Thyroid gland (tissue), 4 donors: Measurements from ENCODE around the gene UBE2R2.

ENCODE experiments used
- POLR2A ChIP-seq, 2 donors: fragments of 450-650 bp; IDR thresholded peaks; one replicate each; pipeline ENCODE4 v1.6.1; 2017; ENCODE audit warnings: antibody characterized with exemption in 2 of 2, mild to moderate bottlenecking in 2 of 2, moderate library complexity in 1 of 2
- TF ChIP-seq, protein P1 (sequence below), 6 experiments: fragments of 200-600 bp in 3 of 6; fragments of 450-650 bp in 3 of 6; sonication (generic) in 3 of 6; IDR thresholded peaks; one replicate each; pipeline ENCODE4 v1.5.1; 2016 to 2019; ENCODE audit warnings: antibody characterized with exemption in 6 of 6, mild to moderate bottlenecking in 2 of 6, inconsistent platforms in 1 of 6, moderate library complexity in 1 of 6

DNA sequence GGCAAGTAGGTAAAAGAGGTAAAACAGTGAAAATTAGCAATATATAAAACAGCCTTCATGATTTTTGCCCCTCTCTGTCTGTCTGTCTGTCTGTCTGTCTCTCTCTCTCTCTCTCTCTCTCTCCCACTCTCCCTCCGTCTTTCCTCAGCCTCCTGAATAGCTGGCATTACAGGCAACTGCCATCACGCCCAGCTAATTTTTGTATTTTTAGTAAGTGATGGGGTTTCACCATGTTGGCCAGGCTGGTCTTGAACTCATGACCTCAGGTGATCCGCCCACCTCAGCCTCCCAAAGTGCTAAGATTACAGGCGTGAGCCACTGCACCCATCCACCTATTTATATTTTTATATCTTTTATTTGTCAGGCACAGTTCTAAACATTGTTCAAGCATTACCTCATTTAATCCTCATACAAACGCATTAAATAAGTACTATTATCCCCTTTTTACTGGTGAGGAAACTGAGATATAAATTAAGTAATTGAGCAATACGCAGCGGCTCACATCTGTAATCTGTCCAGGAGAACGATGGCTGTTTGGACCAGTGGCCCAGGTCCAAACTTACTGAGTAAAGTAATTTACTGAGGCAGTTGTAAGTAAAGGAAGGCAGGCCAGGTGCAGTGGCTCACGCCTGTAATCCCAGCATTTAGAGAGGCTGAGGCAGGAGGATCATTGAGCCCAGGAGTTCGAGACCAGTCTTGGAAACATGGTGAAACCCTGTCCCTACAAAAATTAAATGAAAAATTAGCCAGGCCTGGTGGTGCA, 60.9 kb downstream of the UBE2R2 start:
- TF ChIP-seq, protein P1, sequence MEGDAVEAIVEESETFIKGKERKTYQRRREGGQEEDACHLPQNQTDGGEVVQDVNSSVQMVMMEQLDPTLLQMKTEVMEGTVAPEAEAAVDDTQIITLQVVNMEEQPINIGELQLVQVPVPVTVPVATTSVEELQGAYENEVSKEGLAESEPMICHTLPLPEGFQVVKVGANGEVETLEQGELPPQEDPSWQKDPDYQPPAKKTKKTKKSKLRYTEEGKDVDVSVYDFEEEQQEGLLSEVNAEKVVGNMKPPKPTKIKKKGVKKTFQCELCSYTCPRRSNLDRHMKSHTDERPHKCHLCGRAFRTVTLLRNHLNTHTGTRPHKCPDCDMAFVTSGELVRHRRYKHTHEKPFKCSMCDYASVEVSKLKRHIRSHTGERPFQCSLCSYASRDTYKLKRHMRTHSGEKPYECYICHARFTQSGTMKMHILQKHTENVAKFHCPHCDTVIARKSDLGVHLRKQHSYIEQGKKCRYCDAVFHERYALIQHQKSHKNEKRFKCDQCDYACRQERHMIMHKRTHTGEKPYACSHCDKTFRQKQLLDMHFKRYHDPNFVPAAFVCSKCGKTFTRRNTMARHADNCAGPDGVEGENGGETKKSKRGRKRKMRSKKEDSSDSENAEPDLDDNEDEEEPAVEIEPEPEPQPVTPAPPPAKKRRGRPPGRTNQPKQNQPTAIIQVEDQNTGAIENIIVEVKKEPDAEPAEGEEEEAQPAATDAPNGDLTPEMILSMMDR (IDR thresholded peaks at IDR 0.05), result no peak
- TF ChIP-seq POLR2A (IDR thresholded peaks at IDR 0.05), result no peak
